Stimulated activated CD4-positive, alpha-beta T cell treated with anti-CD3 and anti-CD28 coated beads, Interleukin-15, amount 100 ng/mL, for 24 hours (primary cell): Measurements from ENCODE around the gene EEIG2.
"Not testable (repeated sequence)": the region's sequence is repeated elsewhere in the genome, so short reads cannot be mapped to it uniquely, and the experiment has no call there.

Source experiments
- DNase-seq: peaks from one replicate; pipeline ENCODE4 v3.0.0-alpha.2; 2020

EEIG2 gene

DNA sequence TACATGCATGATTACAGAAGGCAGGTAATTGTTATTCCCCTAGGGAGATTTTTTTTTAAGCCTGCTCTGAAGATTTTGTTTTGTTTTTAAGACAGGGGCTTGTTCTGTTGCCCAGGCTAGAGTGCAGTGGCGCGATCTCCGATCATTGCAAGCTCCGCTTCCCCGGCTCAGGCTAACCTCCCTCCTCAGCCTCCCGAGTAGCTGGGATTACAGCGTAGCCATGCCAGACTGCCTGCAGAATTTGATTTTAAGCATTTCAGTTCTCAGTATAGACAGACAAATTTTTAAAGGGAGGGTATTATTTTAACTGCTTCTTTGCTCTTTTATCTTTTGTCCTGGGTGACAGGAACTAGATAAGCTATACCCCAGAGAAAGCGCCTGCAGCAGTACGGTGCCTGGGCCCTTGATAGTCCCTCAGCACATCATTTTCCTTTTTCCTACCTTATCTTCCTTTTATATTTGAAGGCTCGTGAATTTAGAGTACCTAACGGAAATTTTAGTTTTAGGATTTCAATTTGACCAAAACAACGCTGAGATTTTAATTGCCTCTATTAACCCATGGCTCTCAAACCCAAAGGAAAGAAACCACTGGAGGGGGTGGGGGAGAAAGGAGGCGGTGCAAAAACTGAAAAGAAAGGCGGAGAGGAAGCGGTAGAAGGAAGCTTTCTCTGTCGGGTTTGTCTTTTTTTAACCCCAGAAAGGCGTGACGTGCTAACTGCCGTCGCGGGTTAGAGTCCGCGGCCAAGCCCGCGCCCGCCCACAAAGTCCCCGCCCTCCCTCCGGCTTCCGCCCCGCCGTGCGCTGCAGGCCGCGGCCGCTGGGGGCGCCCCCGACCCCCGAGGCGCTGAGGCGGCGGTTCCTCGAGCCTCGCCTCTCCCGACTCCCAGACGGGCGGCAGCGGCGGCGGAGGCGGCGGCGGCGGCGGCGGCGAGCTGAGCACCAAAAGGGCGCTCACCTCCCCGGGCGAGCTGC, at the start of gene EEIG2:
Gene EEIG2, plus strand, starts transcription at position 886 of the 972 bp plus-strand sequence. CDS start 329 bp downstream, outside the sequence.
- DNase-seq = peak; percentile 91

DNA sequence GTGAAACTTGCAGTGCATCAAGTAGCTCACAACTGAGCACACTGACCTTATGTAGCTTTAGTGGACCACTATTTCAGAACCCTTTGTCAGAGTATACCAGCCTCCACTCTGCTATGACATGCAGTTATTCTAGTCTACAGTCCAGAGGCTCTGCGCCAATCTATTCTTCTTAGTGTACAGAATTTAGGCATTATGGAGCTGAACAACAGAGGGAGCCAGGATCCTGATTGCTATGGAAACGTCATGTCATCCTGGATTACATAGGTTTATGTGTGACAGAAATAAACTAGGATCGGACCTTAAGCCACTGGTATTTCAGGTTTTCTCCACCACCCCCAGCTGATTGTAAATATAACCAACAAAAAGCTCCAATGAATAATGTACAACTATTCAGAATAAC, 48.1 kb upstream of the EEIG2 start:
- DNase-seq = no peak

DNA sequence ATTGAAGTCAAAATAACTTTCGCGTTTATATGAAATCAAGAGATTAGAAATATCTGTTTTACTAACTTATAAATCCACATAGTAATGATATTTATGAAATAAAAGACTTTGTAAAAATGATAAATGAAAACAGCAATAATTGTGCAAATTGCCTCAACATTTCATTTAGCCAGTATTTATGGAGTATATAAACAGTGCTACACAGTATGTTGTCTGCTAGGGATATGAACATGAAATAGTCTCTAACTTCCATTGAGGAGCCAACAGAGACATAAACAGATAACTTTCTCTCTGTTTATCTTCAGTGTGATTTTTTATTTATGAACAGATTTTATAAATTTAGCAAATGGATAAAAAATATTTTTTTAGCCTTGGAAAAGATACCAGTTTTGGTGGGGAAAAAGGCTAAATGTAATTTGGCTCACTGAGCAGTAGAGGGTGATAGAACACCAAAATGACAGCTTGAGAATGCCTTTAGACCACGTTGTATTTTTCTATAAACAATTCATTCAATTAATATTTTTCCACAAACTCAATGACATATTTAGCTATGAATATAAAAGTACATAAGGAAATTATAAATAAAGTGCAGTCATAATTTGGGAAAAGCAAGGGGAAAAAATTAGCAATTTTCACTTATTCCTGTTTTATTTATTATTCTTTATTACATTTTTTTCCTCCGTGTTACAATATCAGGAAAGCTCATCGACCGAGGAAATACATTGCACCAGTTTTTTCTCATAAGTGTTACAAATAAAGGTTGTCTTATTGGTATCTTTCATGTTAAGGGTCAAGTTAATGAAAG, 47.5 kb upstream of the EEIG2 start:
- DNase-seq = no peak

DNA sequence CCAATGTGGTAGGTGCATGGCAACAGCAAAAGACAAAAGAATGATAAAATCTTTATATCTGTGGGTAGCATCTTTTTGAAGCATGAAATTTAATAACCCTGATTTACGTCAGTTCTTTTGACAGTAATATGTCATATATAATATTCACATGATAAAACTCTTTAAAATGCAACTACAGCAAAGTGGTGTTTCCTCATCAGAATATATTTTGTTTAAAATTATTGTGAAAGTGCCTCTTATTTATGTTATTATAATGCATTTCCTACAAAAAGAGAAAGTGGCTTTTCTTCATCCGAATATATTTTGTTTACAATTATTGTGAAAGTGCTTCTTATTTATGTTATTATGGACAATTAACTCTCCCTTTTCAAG, 46.9 kb upstream of the EEIG2 start:
- DNase-seq = no peak

DNA sequence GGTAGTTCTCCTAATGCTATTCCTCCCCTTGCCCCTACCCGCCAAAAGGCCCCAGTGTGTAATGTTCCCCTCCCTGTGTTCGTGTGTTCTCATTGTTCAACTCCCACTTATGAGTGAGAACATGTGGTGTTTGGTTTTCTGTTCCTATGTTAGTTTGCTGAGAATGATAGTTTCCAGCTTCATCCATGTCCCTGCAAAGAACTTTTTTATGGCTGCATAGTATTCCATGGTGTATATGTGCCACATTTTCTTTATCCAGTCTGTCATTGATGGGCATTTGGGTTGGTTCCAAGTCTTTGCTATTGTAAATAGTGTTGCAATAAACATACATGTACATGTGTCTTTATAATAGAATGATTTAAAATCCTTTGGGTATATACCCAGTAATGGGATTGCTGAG, 46.0 kb upstream of the EEIG2 start:
- DNase-seq = not testable (repeated sequence)

DNA sequence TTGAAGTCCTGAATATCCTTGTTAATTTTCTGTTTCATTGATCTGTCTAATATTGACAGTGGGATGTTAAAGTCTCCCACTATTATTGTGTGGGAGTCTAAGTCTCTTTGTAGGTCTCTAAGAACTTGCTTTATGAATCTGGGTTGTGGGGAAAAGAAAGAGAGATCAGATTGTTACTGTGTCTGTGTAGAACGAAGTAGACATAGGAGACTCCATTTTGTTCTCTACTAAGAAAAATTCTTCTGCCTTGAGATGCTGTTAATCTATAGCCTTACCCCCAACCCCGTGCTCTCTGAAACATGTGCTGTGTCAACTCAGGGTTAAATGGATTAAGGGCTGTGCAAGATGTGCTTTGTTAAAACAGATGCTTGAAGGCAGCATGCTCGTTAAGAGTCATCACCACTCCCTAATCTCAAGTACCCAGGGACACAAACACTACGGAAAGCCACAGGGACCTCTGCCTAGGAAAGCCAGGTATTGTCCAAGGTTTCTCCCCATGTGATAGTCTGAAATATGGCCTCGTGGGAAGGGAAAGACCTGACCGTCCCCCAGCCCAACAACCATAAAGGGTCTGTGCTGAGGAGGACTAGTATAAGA, 42.5 kb upstream of the EEIG2 start:
- DNase-seq = not testable (repeated sequence)

DNA sequence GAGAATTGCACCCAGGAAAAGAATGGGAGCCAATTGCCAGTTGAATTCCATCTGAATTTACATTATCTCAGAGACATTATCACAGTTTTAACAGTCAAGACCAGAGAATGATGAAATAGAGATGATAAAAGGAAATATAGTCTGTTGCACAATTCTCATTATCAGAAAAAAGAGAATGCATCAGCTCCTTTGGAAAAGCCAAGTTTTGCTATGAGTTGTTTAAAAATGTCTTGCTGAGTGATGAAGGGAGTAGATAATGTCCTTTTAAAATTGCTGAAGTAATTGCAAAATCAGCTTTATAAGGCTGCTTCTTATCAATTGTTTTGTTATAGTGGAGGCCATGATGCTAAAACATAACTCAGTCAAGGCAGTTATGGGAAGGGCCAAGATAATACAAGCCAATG, 37.9 kb upstream of the EEIG2 start:
- no peak for DNase-seq

DNA sequence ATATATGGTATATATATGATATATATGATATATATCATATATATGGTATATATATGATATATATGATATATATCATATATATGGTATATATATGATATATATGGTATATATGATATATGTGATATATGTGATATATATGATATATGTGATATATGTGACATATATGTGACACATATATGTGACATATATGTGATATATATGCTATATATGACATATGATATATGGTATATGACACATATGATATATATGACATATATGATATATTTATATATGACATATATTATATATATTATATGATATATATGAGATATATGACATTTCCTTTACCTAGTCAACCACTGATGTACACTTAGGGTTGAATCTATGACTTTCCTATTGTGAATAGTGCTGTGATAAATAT, 36.1 kb upstream of the EEIG2 start:
- no peak for DNase-seq

DNA sequence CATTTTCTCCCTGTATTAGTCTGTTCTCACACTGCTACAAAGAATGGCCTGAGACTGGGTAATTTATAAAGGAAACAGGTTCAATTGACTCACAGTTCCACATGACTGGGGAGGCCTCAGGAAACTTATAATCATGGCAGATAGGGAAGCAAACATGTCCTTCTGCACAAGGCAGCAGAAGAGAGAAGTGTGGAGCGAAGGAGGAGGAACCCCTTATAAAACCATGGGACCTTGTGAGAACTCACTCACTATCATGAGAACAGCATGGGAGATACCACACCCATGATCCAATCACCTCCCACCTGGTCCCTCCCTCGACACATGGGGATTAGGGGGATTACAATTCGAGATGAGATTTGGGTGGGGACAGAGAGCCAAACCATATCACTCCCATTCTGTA, 35.2 kb upstream of the EEIG2 start:
- DNase-seq = no peak

DNA sequence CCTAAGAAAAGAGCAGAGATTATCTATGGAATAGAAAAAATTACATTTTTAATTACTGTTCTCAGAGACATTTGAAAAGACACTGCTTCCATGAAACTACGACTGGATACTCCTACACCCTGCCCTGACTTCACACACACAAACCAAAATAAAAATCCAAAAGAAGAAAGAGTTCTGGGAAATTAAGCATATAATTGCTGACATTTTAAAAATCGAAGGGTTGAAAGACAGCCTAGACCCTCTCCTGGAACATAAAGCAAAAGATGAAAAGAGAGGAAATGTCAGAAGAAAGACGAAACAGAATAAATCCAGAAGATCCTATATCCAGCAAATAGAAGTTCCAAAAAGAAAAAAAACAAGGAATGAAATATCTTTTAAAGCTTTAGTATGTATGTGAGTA, 32.8 kb upstream of the EEIG2 start:
- DNase-seq = no peak

DNA sequence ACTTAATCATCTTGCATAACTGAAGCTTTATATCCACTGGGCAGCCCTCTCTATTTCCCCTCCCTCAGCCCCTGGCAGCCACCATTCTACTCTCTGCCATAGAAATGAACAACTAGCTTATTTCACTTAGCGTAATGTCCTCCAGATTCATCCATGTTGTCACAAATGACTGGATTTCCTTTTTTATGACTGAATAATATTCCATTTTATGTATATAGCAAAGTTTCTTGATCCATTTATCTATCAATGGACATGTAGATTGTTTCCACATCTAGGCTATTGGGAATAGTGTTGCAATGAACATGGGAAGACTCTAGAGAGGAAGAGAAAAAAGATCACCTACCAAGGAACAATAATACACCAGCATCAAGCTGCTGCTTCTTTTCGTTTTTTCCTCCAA, 32.1 kb upstream of the EEIG2 start:
- DNase-seq = no peak

DNA sequence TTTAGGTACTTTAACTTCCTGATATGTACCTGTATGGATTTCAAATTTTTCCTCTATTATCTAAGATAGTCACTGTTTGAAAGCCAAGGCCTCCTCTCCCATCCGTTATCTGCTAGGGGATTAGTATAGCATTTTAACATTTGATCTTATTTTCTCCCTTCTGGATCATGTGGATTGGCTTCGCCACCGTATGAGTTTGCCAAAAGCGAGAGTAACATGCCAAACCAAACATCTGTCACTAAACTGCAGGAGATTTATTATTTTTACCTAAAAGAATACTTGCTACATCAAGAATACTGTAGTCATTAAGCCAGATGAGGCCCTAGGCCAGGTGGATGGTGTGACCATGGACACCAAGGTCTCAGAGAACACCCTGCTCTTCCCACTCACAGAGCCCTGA, 28.5 kb upstream of the EEIG2 start:
- DNase-seq = no peak

DNA sequence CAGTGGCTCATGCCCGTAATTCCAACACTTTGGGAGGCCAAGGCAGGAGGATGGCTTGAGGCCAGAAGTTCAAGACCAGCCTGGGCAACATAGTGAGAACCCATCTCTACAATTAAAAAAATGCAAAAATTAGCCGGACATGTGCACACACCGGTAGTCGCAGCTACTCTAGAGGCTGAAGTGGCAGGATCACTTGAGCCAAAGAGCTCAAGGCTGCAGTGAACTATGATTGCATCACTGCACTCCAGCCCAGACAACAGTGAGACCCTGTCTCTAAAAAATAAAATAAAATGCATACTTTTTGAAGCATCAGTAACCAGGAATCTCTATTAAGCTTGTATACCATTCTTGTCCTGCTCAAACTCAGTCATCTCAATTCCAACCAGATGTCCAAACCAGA, 27.2 kb upstream of the EEIG2 start:
- DNase-seq = no peak

DNA sequence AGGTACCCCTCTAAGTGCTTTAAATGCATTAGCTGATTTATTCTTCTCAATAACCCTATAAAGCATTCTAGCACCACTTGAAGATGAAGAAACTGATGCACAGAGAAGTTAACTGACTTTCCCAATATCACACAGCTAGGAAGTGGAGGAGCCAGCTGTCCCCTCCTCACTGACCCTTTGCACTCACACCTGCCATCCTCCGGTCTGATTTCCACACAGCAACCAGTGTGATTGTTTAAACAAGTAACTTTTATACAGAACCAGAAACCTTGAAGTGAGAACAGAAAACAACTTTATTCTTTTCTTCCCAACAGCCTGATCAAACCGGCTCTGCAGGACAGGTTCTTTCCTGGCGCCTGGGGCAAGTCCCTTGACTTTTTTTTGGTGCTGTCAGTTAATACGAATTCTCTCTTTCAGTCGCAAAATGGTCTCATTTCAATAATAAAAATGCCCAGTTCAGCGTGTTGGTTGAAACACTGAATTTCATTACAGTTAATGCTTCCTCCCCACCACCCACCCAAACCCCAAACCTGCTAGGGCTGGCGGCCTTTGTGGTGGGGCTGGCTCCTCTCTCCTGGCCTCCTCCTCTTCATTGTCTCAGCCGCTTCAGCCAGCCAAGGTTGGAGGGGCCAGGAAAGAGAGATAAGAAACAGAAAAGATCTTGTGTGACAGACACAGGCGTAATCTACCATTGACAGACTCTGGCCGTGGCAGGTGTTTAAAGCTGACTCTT, 26.4 kb upstream of the EEIG2 start:
- peak; percentile 32 for DNase-seq

DNA sequence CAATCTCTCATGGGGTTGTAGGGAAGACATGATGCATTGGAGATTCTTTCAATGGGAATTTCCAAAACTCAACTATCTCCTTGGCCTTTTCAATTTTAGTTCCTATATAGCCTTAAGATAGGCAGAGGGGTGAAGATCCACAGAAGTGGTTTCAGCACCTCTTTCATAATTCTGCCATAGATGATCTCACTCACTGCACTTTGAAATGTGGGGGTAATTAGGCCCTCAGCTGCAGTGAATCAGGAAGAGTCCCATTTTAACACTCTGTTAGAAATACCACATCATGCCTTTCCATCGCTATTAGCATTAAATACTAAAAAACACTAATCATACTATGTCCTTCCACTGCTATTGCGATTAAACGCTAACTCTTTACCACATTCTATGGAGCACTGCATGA, 25.1 kb upstream of the EEIG2 start:
- no peak for DNase-seq

DNA sequence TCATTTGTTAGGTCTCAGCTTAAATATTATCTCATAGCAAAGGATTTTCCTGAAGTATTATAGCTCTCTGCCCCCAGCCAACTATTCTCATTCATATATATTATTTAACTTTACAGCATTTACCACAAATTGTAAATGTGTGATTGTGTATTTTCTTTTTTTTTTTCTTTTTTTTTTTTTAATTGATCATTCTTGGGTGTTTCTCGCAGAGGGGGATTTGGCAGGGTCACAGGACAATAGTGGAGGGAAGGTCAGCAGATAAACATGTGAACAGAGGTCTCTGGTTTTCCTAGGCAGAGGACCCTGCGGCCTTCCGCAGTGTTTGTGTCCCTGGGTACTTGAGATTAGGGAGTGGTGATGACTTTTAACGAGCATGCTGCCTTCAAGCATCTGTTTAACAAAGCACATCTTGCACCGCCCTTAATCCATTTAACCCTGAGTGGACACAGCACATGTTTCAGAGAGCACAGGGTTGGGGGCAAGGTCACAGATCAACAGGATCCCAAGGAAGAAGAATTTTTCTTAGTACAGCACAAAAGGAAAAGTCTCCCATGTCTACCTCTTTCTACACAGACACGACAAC, 24.5 kb upstream of the EEIG2 start:
- not testable (repeated sequence) for DNase-seq

DNA sequence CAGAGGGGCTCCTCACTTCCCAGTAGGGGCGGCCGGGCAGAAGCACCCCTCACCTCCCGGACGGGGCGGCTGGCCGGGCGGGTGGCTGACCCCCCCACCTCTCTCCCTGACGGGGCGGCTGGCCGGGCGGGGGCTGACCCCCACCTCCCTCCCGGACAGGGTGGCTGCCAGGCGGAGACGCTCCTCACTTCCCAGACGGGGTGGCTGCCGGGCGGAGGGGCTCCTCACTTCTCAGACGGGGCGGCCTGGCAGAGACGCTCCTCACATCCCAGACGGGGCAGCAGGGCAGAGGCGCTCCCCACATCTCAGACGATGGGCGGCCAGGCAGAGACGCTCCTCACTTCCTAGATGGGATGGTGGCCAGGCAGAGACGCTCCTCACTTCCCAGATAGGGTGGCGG, 23.9 kb upstream of the EEIG2 start:
- not testable (repeated sequence) for DNase-seq

DNA sequence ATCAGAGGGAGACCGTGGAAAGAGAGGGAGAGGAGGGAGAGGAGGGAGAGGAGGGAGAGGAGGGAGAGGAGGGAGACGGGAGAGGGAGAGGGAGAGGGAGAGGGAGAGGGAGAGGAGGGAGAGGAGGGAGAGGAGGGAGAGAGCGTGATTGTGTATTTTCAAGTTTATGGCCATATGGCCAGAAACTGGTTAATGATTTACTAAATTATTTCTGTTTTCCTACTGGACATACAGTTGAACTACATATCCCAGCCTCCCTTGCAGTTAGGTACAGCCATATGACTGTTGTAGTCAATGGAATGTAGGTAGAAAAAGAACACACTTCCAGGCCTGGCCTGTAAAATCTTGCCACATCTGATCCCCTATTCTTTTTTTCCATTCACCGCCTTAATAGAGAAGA, 23.1 kb upstream of the EEIG2 start:
- DNase-seq = not testable (repeated sequence)

DNA sequence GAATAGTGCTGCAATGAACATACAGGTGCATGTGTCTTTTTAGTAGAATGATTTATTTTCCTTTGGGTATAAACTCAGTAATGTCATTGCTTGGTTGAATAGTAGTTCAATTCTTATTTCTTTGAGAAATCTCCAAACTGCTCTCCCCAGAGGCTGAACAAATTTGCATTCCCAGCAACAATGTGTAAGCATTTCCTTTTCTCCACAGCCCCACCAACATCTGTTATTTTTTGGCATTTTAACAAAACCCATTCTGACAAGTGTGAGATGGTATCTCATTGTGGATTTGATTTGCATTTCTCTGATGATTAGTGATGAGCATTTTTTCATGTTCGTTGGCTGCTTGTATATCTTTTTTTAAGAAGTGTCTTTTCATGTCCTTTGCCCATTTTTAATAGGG, 21.9 kb upstream of the EEIG2 start:
- DNase-seq = no peak

DNA sequence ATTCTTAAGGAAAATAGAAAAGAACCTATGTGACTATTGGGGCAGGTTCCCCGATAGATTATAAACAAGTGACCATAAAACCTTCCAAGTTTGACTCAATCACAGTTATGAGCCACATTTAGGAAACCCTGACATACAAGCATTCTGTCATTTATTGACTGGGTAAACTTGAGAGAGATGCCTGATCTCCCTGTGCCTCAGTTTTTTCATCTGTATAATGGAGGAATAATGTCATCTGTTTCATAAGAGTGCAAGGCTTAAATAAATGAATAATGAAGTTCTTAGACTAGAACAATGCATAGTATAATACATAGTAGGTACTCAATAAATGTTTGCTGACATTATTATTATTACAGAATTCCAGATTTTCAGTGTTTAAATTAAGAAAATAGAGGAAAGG, 18.9 kb upstream of the EEIG2 start:
- no peak for DNase-seq

DNA sequence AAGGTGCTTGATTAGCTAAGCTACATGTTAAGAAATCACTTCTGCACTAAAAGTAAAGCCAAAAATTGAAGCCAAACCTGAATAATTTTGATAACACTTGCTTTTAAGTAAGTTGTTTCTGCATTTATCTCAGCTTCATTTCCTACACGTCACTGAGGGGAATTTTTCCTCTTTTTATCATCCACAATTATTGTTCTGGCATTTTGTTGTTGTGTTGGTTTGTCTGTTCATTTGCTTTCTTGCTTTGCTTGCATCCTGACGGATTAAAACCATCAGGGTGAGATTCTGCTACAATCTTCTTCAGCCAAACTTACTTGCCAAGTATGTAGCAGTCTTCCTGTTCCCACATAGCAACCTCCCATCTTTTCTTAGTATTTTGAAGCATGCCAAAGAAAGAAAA, 18.0 kb upstream of the EEIG2 start:
- DNase-seq = no peak

DNA sequence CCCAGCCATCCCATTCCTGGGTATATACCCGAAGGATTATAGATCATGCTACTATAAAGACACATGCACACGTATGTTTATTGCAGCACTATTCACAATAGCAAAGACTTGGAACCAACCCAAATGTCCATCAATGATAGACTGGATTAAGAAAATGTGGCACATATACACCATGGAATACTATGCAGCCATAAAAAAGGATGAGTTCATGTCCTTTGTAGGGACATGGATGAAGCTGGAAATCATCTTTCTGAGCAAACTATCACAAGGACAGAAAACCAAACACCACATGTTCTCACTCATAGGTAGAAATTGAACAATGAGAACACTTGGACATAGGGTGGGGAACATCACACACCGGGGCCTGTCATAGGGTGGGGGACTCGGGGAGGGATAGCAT, 12.4 kb upstream of the EEIG2 start:
- DNase-seq = not testable (repeated sequence)
